ENCODE data around the gene NELL1.

Gene NELL1

GRCh38 chr11:20821046-20821445 lies 151.7 kb downstream of the NELL1 start:
- no peaks in the 10 kb centered on the region for H4K20me1 ChIP-seq (ENCODE audit: insufficient read depth, low read length)
- no peak overlapping the region for H2AFZ ChIP-seq (ENCODE audit: low read depth, low read length)
- no peaks in the 10 kb centered on the region for H3K4me1 ChIP-seq (ENCODE audit: insufficient read depth, low read length)
- H3K4me2 ChIP-seq (ENCODE audit: insufficient read depth, low read length) = no peak overlapping the region
- H3K27me3 ChIP-seq (ENCODE audit: insufficient read depth, low read length, poor library complexity) = no peaks in the 10 kb centered on the region
- TF ChIP-seq EZH2 (IDR thresholded peaks at IDR 0.05; ENCODE audit: borderline replicate concordance, low read depth, low read length, severe bottlenecking) (no peak), CTCF (IDR thresholded peaks at IDR 0.05; ENCODE audit: borderline replicate concordance, extremely low read depth, low read length, poor library complexity, severe bottlenecking) (no peak)
- no peak overlapping the region for H3K4me3 ChIP-seq (ENCODE audit: low read depth in 1 of 2, low read length in 2 of 2)
- H3K27ac ChIP-seq (ENCODE audit: low read length) = no peak overlapping the region
- no peak overlapping the region for H3K9ac ChIP-seq (ENCODE audit: low read depth, low read length)
- H3K79me2 ChIP-seq (ENCODE audit: insufficient read depth, low read length) = no peaks in the 10 kb centered on the region
- DNase-seq (no peak), ATAC-seq (ENCODE audit: insufficient read depth, low read depth) (no peak)
- H3K36me3 ChIP-seq (ENCODE audit: insufficient read depth, low read length) = no peaks in the 10 kb centered on the region
- H3K9me3 ChIP-seq (ENCODE audit: insufficient read depth, low read length, severe bottlenecking) = no peaks in the 10 kb centered on the region

DNA sequence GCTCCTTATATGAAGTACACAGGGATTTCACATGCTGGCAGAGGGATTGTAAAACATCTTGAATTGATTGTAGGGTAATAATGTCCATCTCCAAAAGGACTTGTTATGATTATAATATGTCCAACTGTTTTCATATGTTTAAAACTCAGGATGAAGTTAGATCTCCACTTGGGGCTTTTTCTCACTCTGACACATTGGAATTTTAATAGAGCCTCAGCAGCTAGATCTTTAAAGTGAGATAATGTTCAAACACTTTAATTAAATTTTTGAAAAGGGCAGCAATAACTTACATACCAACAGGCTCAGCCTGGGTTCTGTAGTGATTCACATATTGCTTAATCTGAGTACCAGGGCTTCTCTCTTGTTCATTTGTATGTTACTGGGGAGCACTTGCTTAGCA lies 152.1 kb downstream of the NELL1 start:
- no peak for TF ChIP-seq CTCF (IDR thresholded peaks at IDR 0.05; ENCODE audit: borderline replicate concordance, extremely low read depth, low read length, poor library complexity, severe bottlenecking)
- TF ChIP-seq EZH2 (IDR thresholded peaks at IDR 0.05; ENCODE audit: borderline replicate concordance, low read depth, low read length, severe bottlenecking) = no peak
- no peak for ATAC-seq (ENCODE audit: insufficient read depth, low read depth)
- H3K27me3 ChIP-seq (ENCODE audit: insufficient read depth, low read length, poor library complexity) = no peaks in the 10 kb centered on the region

GRCh38 chr11:20824773-20825172 lies 155.4 kb downstream of the NELL1 start:
- Histone ChIP-seq H3K9me3 (ENCODE audit: insufficient read depth, low read length, severe bottlenecking) (no peaks in the 10 kb centered on the region), H3K36me3 (ENCODE audit: insufficient read depth, low read length) (no peaks in the 10 kb centered on the region), H2AFZ (ENCODE audit: low read depth, low read length) (no peak overlapping the region), H3K27me3 (ENCODE audit: insufficient read depth, low read length, poor library complexity) (no peaks in the 10 kb centered on the region), H3K79me2 (ENCODE audit: insufficient read depth, low read length) (no peaks in the 10 kb centered on the region), H3K4me1 (ENCODE audit: insufficient read depth, low read length) (no peaks in the 10 kb centered on the region), H3K4me2 (ENCODE audit: insufficient read depth, low read length) (no peak overlapping the region), H3K27ac (ENCODE audit: low read length) (no peak overlapping the region), H3K4me3 (ENCODE audit: low read depth in 1 of 2, low read length in 2 of 2) (no peak overlapping the region), H3K9ac (ENCODE audit: low read depth, low read length) (no peak overlapping the region), H4K20me1 (ENCODE audit: insufficient read depth, low read length) (no peaks in the 10 kb centered on the region)
- ATAC-seq (ENCODE audit: insufficient read depth, low read depth) = no peak
- DNase-seq = no peak
- TF ChIP-seq CTCF (IDR thresholded peaks at IDR 0.05; ENCODE audit: borderline replicate concordance, extremely low read depth, low read length, poor library complexity, severe bottlenecking) (no peak), EZH2 (IDR thresholded peaks at IDR 0.05; ENCODE audit: borderline replicate concordance, low read depth, low read length, severe bottlenecking) (no peak)

More for the DNA sequence above, 152.1 kb downstream of the NELL1 start:
- Histone ChIP-seq H3K79me2 (ENCODE audit: insufficient read depth, low read length) (no peaks in the 10 kb centered on the region), H3K9me3 (ENCODE audit: insufficient read depth, low read length, severe bottlenecking) (no peaks in the 10 kb centered on the region), H3K9ac (ENCODE audit: low read depth, low read length) (no peak overlapping the region), H3K27ac (ENCODE audit: low read length) (no peak overlapping the region), H3K4me2 (ENCODE audit: insufficient read depth, low read length) (no peak overlapping the region), H3K4me3 (ENCODE audit: low read depth in 1 of 2, low read length in 2 of 2) (no peak overlapping the region), H3K36me3 (ENCODE audit: insufficient read depth, low read length) (no peaks in the 10 kb centered on the region), H4K20me1 (ENCODE audit: insufficient read depth, low read length) (no peaks in the 10 kb centered on the region), H3K4me1 (ENCODE audit: insufficient read depth, low read length) (no peaks in the 10 kb centered on the region), H2AFZ (ENCODE audit: low read depth, low read length) (no peak overlapping the region)
- no peak for DNase-seq

GRCh38 chr11:20835561-20835960 lies 166.2 kb downstream of the NELL1 start:
- H3K36me3 ChIP-seq (ENCODE audit: insufficient read depth, low read length) = no peaks in the 10 kb centered on the region
- no peaks in the 10 kb centered on the region for H4K20me1 ChIP-seq (ENCODE audit: insufficient read depth, low read length)
- H3K4me3 ChIP-seq (ENCODE audit: low read depth in 1 of 2, low read length in 2 of 2) = no peak overlapping the region
- TF ChIP-seq EZH2 (IDR thresholded peaks at IDR 0.05; ENCODE audit: borderline replicate concordance, low read depth, low read length, severe bottlenecking) (no peak), CTCF (IDR thresholded peaks at IDR 0.05; ENCODE audit: borderline replicate concordance, extremely low read depth, low read length, poor library complexity, severe bottlenecking) (no peak)
- no peaks in the 10 kb centered on the region for H3K79me2 ChIP-seq (ENCODE audit: insufficient read depth, low read length)
- no peaks in the 10 kb centered on the region for H3K4me1 ChIP-seq (ENCODE audit: insufficient read depth, low read length)
- no peak overlapping the region for H2AFZ ChIP-seq (ENCODE audit: low read depth, low read length)
- no peak overlapping the region for H3K4me2 ChIP-seq (ENCODE audit: insufficient read depth, low read length)
- H3K27ac ChIP-seq (ENCODE audit: low read length) = no peak overlapping the region
- no peak overlapping the region for H3K9ac ChIP-seq (ENCODE audit: low read depth, low read length)
- DNase-seq (no peak), ATAC-seq (ENCODE audit: insufficient read depth, low read depth) (no peak)
- no peaks in the 10 kb centered on the region for H3K9me3 ChIP-seq (ENCODE audit: insufficient read depth, low read length, severe bottlenecking)
- no peaks in the 10 kb centered on the region for H3K27me3 ChIP-seq (ENCODE audit: insufficient read depth, low read length, poor library complexity)
